Tibial nerve (tissue), 3 donors: ENCODE results near the gene YIPF7.

Source experiments
- CTCF ChIP-seq, 5 experiments: fragments of 200-600 bp in 3 of 5; fragments of 450-650 bp in 2 of 5; sonication (generic) in 3 of 5; IDR thresholded peaks; one replicate each; pipeline ENCODE4 v1.5.1; 2016 to 2019; ENCODE audit warnings: antibody characterized with exemption in 5 of 5, mild to moderate bottlenecking in 3 of 5, moderate library complexity in 2 of 5
- POLR2A ChIP-seq, 2 donors: fragments of 450-650 bp; IDR thresholded peaks; one replicate each; pipeline ENCODE4 v1.6.1; 2017; ENCODE audit warnings: antibody characterized with exemption in 2 of 2, mild to moderate bottlenecking in 2 of 2, moderate library complexity in 2 of 2

GRCh38 chr4:44638091-44638490 is 13.3 kb downstream of the YIPF7 start:
- TF ChIP-seq CTCF (IDR thresholded peaks at IDR 0.05) (no peak), POLR2A (IDR thresholded peaks at IDR 0.05) (no peak)
